SK-N-SH treated with all-trans-retinoic acid at 6 μM for 48 hours (cell line): ENCODE measurements around the gene FKBP2.
A peak's percentile ranks its signal among the peaks of the same experiment; 100 is the strongest.

Experiments
- ATAC-seq: fragments of 200-7000 bp; cut with Tn5 transposase; 3 replicates; pipeline ENCODE4 v1.9.1; 2020; ENCODE audit warnings: mild to moderate bottlenecking, moderate library complexity
- ARNTL ChIP-seq: fragments of 450-650 bp; formaldehyde crosslinking; IDR thresholded peaks from 2 replicates; pipeline ENCODE4 v1.5.0; 2020; ENCODE audit warnings: low read depth, mild to moderate bottlenecking, moderate library complexity, borderline replicate concordance
- BACH2 ChIP-seq: fragments of 250-450 bp; sonication (Bioruptor Pico); IDR thresholded peaks from 2 replicates; pipeline ENCODE4 v1.9.0; 2021; ENCODE audit warnings: mild to moderate bottlenecking, borderline replicate concordance
- CREB5 ChIP-seq: fragments of 250-450 bp; sonication (Bioruptor Pico); IDR thresholded peaks from 2 replicates; pipeline ENCODE4 v1.5.1; 2020; ENCODE audit warnings: low read depth, mild to moderate bottlenecking, moderate library complexity
- CSDC2 ChIP-seq: fragments of 250-450 bp; sonication (Bioruptor Pico); IDR thresholded peaks from 2 replicates; pipeline ENCODE4 v1.5.0; 2020; ENCODE audit warnings: mild to moderate bottlenecking, moderate library complexity
- CSRNP3 ChIP-seq: fragments of 250-450 bp; sonication (Bioruptor Pico); IDR thresholded peaks from 2 replicates; pipeline ENCODE4 v1.5.1; 2021; ENCODE audit warnings: mild to moderate bottlenecking, moderate library complexity
- ESRRG ChIP-seq: fragments of 250-450 bp; sonication (Bioruptor Pico); IDR thresholded peaks from 2 replicates; pipeline ENCODE4 v1.6.1; 2021; ENCODE audit warnings: mild to moderate bottlenecking
- GLIS3 ChIP-seq: fragments of 250-450 bp; sonication (Bioruptor Pico); IDR thresholded peaks from 2 replicates; pipeline ENCODE4 v1.5.0; 2020; ENCODE audit warnings: mild to moderate bottlenecking, moderate library complexity
- ISL1 ChIP-seq: fragments of 250-450 bp; sonication (Bioruptor Pico); IDR thresholded peaks from 2 replicates; pipeline ENCODE4 v2.1.2; 2022; ENCODE audit warnings: mild to moderate bottlenecking, moderate library complexity
- OSR1 ChIP-seq: fragments of 250-450 bp; sonication (Bioruptor Pico); IDR thresholded peaks from 2 replicates; pipeline ENCODE4 v1.8.0; 2022; ENCODE audit warnings: moderate library complexity, mild to moderate bottlenecking, inconsistent platforms
- PATZ1 ChIP-seq: fragments of 250-450 bp; sonication (Bioruptor Pico); IDR thresholded peaks from 2 replicates; pipeline ENCODE4 v1.8.0; 2020; ENCODE audit warnings: mild to moderate bottlenecking, moderate library complexity, borderline replicate concordance
- POU6F1 ChIP-seq: fragments of 250-450 bp; sonication (Bioruptor Pico); IDR thresholded peaks from 2 replicates; pipeline ENCODE4 v1.8.0; 2021; ENCODE audit warnings: low read depth, mild to moderate bottlenecking, moderate library complexity, borderline replicate concordance
- PPARA ChIP-seq: fragments of 250-450 bp; sonication (Bioruptor Pico); IDR thresholded peaks from 2 replicates; pipeline ENCODE4 v1.5.0; 2020; ENCODE audit warnings: mild to moderate bottlenecking, borderline replicate concordance
- RARB ChIP-seq: fragments of 250-450 bp; sonication (Bioruptor Pico); IDR thresholded peaks from 2 replicates; pipeline ENCODE4 v1.8.0; 2021; ENCODE audit warnings: mild to moderate bottlenecking, moderate library complexity
- SNAI2 ChIP-seq: fragments of 250-450 bp; sonication (Bioruptor Pico); IDR thresholded peaks from 2 replicates; pipeline ENCODE4 v1.5.0; 2020; ENCODE audit warnings: mild to moderate bottlenecking, moderate library complexity
- TCF4 ChIP-seq: fragments of 250-450 bp; sonication (Bioruptor Pico); IDR thresholded peaks from 2 replicates; pipeline ENCODE4 v1.8.0; 2021; ENCODE audit warnings: mild to moderate bottlenecking, moderate library complexity, borderline replicate concordance
- TOX ChIP-seq: fragments of 250-450 bp; sonication (Bioruptor Pico); IDR thresholded peaks from 2 replicates; pipeline ENCODE4 v1.8.0; 2021; ENCODE audit warnings: mild to moderate bottlenecking, moderate library complexity, borderline replicate concordance
- TSHZ2 ChIP-seq: fragments of 250-450 bp; sonication (Bioruptor Pico); IDR thresholded peaks from 2 replicates; pipeline ENCODE4 v1.5.0; 2020; ENCODE audit warnings: mild to moderate bottlenecking, moderate library complexity
- ZC3H10 ChIP-seq: fragments of 250-450 bp; sonication (Bioruptor Pico); IDR thresholded peaks from 2 replicates; pipeline ENCODE4 v1.5.1; 2021; ENCODE audit warnings: mild to moderate bottlenecking, moderate library complexity
- ZFP3 ChIP-seq: fragments of 250-450 bp; sonication (Bioruptor Pico); IDR thresholded peaks from 2 replicates; pipeline ENCODE4 v1.5.0; 2020; ENCODE audit warnings: mild to moderate bottlenecking, moderate library complexity
- ZFP30 ChIP-seq: fragments of 450-650 bp; formaldehyde crosslinking; IDR thresholded peaks from 2 replicates; pipeline ENCODE4 v1.5.0; 2022; ENCODE audit warnings: mild to moderate bottlenecking, moderate library complexity
- ZNF565 ChIP-seq: fragments of 450-650 bp; formaldehyde crosslinking; conservative IDR thresholded peaks from 2 replicates; pipeline ENCODE4 v1.5.0; 2020; ENCODE audit warnings: low read depth, mild to moderate bottlenecking, moderate library complexity
- ZNF70 ChIP-seq: fragments of 450-650 bp; formaldehyde crosslinking; IDR thresholded peaks from 2 replicates; pipeline ENCODE4 v1.5.0; 2020; ENCODE audit warnings: mild to moderate bottlenecking, moderate library complexity
- ZNF8 ChIP-seq: fragments of 450-650 bp; formaldehyde crosslinking; IDR thresholded peaks from 2 replicates; pipeline ENCODE4 v1.5.0; 2020; ENCODE audit warnings: mild to moderate bottlenecking, moderate library complexity

Gene FKBP2

GRCh38 chr11:64269540-64270220, 28.8 kb downstream of the FKBP2 start:
- ATAC-seq = peak; percentile 87
- TF ChIP-seq SNAI2 (CRISPR knock-in tag) (no peak), TSHZ2 (CRISPR knock-in tag) (peak; percentile 17; the same call in 1 of the 2 replicates), PATZ1 (CRISPR knock-in tag) (peak; percentile 64; the same call in 1 of the 2 replicates)

- TF ChIP-seq ZNF70 (CRISPR knock-in tag) = no peak
- TF ChIP-seq SNAI2 (CRISPR knock-in tag) = no peak
- no peak for TF ChIP-seq ZNF565 (CRISPR knock-in tag)
- TF ChIP-seq PPARA (CRISPR knock-in tag) = no peak
- no peak for TF ChIP-seq CREB5 (CRISPR knock-in tag)
- no peak for TF ChIP-seq CSRNP3 (CRISPR knock-in tag)
- no peak for TF ChIP-seq GLIS3 (CRISPR knock-in tag)
- no peak for TF ChIP-seq RARB (CRISPR knock-in tag)
- no peak for TF ChIP-seq ZNF8
- no peak for TF ChIP-seq TCF4 (CRISPR knock-in tag)
- TF ChIP-seq TSHZ2 (CRISPR knock-in tag) = no peak
- TF ChIP-seq ESRRG (CRISPR knock-in tag) = no peak
- TF ChIP-seq ZFP3 (CRISPR knock-in tag) = no peak
- no peak for TF ChIP-seq ZFP30 (CRISPR knock-in tag)
- no peak for TF ChIP-seq OSR1
- no peak for TF ChIP-seq BACH2 (CRISPR knock-in tag)
- TF ChIP-seq ARNTL (CRISPR knock-in tag) = no peak
- no peak for ATAC-seq
These were observed 34.3 kb downstream of the FKBP2 start for GRCh38 chr11:64275031-64275800.

GRCh38 chr11:64275841-64276240, 34.9 kb downstream of the FKBP2 start:
- no peak for ATAC-seq
- TF ChIP-seq GLIS3 (CRISPR knock-in tag) = no peak
- TF ChIP-seq ISL1 = no peak
- TF ChIP-seq ZC3H10 (CRISPR knock-in tag) = no peak
- TF ChIP-seq TOX (CRISPR knock-in tag) = no peak
- no peak for TF ChIP-seq POU6F1
- no peak for TF ChIP-seq CSDC2 (CRISPR knock-in tag)
- no peak for TF ChIP-seq ZFP3 (CRISPR knock-in tag)
- no peak for TF ChIP-seq ZFP30 (CRISPR knock-in tag)
- no peak for TF ChIP-seq RARB (CRISPR knock-in tag)
- TF ChIP-seq TCF4 (CRISPR knock-in tag) = no peak
